IPS-20b (cell line): ENCODE data around the gene FAM156A.
"Not testable (repeated sequence)": the region's sequence is repeated elsewhere in the genome, so short reads cannot be mapped to it uniquely, and the experiment has no call there.

Experiments used
- H3K27ac ChIP-seq: one replicate; pipeline ENCODE4 v1.5.1; 2013; ENCODE audit warnings: low read length
- H3K27me3 ChIP-seq: 2 replicates; pipeline ENCODE4 v1.6.1; 2013; ENCODE audit warnings: mild to moderate bottlenecking, low read length, inconsistent platforms; ENCODE audit not compliant: insufficient read depth
- H3K36me3 ChIP-seq: 2 replicates; pipeline ENCODE4 v1.6.1; 2013; ENCODE audit warnings: low read depth, mild to moderate bottlenecking, inconsistent platforms, low read length, moderate library complexity; ENCODE audit not compliant: insufficient read depth
- H3K4me1 ChIP-seq: 2 replicates; pipeline ENCODE4 v1.6.1; 2013; ENCODE audit warnings: mild to moderate bottlenecking, control low read depth, inconsistent platforms, low read length, moderate library complexity; ENCODE audit not compliant: insufficient read depth
- H3K4me3 ChIP-seq: 2 replicates; pipeline ENCODE4 v1.5.1; 2013; ENCODE audit warnings: mild to moderate bottlenecking, low read length, inconsistent platforms
- H3K9ac ChIP-seq: 2 replicates; pipeline ENCODE4 v1.6.1; 2013; ENCODE audit warnings: low read depth, mild to moderate bottlenecking, inconsistent platforms, low read length, moderate library complexity
- H3K9me3 ChIP-seq: 2 replicates; pipeline ENCODE4 v1.6.1; 2013; ENCODE audit warnings: mild to moderate bottlenecking, low read depth, low read length, inconsistent platforms; ENCODE audit not compliant: insufficient read depth

FAM156A gene

GRCh38 chrX:52914704-52915103 lies 43.6 kb downstream of the FAM156A start:
- not testable (repeated sequence) for H3K27me3 ChIP-seq, H3K27ac ChIP-seq, H3K4me3 ChIP-seq

GRCh38 chrX:52913681-52914080 lies 44.6 kb downstream of the FAM156A start:
- not testable (repeated sequence) for H3K9me3 ChIP-seq, H3K4me3 ChIP-seq, H3K36me3 ChIP-seq, H3K4me1 ChIP-seq, H3K27ac ChIP-seq, H3K9ac ChIP-seq, H3K27me3 ChIP-seq

More at GRCh38 chrX:52914704-52915103, 43.6 kb downstream of the FAM156A start:
- H3K9me3 ChIP-seq, H3K36me3 ChIP-seq, H3K9ac ChIP-seq, H3K4me1 ChIP-seq: not testable (repeated sequence)

GRCh38 chrX:52909313-52909969 lies 48.9 kb downstream of the FAM156A start:
- not testable (repeated sequence) for H3K27ac ChIP-seq, H3K9ac ChIP-seq, H3K27me3 ChIP-seq, H3K4me1 ChIP-seq, H3K9me3 ChIP-seq, H3K36me3 ChIP-seq, H3K4me3 ChIP-seq

GRCh38 chrX:52907900-52908299 lies 50.4 kb downstream of the FAM156A start:
- not testable (repeated sequence) for H3K9me3 ChIP-seq, H3K9ac ChIP-seq, H3K4me1 ChIP-seq, H3K36me3 ChIP-seq, H3K27ac ChIP-seq, H3K27me3 ChIP-seq, H3K4me3 ChIP-seq

- H3K27me3 ChIP-seq, H3K27ac ChIP-seq, H3K4me1 ChIP-seq, H3K36me3 ChIP-seq, H3K9ac ChIP-seq, H3K4me3 ChIP-seq, H3K9me3 ChIP-seq: not testable (repeated sequence)
Observed at GRCh38 chrX:52907137-52907536, 51.2 kb downstream of the FAM156A start.

GRCh38 chrX:52906072-52906471 lies 52.2 kb downstream of the FAM156A start:
- not testable (repeated sequence) for H3K9ac ChIP-seq, H3K27ac ChIP-seq, H3K36me3 ChIP-seq, H3K4me1 ChIP-seq, H3K4me3 ChIP-seq, H3K9me3 ChIP-seq, H3K27me3 ChIP-seq

GRCh38 chrX:52905531-52905930 lies 52.8 kb downstream of the FAM156A start:
- not testable (repeated sequence) for H3K36me3 ChIP-seq, H3K27me3 ChIP-seq, H3K4me1 ChIP-seq, H3K9me3 ChIP-seq, H3K4me3 ChIP-seq, H3K27ac ChIP-seq, H3K9ac ChIP-seq
